ENCODE measurements around the gene LRRFIP1. TPM values are rescaled to one million over a fixed set of nuclear protein-coding genes. Genes with fewer than 3 reads are reported as not detected.

The LRRFIP1 gene
- total and polyA plus RNA-seq, 2 experiments from 2014 or later = 90.9 to 95.3 TPM

DNA sequence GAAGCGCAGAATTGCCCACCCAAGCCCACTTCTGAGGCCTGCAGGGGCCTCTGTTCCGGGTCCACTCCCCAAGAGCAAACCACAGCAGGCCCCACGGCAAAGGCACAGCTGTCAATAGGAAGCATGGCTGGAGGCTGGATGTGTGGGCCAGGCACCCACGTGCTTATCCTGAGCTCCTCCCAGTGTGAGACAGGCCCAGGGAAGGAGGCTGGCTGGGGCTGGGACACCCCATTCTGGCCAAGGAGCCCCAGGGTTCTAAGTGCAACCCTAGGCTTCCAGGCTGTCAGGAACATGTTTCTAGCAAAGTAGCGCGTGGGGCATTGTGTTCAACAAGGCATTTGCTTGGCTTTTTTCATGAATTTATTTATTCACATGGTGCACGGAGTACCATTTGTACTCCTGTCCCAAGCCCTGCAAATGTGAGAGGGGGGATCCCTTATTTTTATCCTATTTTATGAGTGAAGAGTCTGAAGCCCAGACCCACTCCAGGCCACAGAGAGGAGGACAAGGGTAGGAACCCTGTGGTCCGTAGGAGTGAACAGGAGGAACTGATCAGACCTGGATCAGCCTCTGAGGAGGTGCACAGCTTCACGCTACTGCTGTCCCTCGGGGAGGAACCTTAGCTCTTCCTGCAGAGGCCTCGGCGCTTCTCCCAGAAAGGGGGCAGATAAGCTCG lies 30.7 kb upstream of the LRRFIP1 start:
- H3K27me3 ChIP-seq = no peaks in the 10 kb centered on the region
- DNase-seq (ENCODE audit: low read depth in 1 of 2, low spot score in 1 of 2) = no peak
- H3K4me1 ChIP-seq (ENCODE audit: low read depth) = peaks cover 42% of the 10 kb centered on the region
- H3K36me3 ChIP-seq = no peaks in the 10 kb centered on the region
- H3K27ac ChIP-seq = no peak overlapping the region
- no peaks in the 10 kb centered on the region for H3K9me3 ChIP-seq (ENCODE audit: low read depth)
- TF ChIP-seq, protein P1, sequence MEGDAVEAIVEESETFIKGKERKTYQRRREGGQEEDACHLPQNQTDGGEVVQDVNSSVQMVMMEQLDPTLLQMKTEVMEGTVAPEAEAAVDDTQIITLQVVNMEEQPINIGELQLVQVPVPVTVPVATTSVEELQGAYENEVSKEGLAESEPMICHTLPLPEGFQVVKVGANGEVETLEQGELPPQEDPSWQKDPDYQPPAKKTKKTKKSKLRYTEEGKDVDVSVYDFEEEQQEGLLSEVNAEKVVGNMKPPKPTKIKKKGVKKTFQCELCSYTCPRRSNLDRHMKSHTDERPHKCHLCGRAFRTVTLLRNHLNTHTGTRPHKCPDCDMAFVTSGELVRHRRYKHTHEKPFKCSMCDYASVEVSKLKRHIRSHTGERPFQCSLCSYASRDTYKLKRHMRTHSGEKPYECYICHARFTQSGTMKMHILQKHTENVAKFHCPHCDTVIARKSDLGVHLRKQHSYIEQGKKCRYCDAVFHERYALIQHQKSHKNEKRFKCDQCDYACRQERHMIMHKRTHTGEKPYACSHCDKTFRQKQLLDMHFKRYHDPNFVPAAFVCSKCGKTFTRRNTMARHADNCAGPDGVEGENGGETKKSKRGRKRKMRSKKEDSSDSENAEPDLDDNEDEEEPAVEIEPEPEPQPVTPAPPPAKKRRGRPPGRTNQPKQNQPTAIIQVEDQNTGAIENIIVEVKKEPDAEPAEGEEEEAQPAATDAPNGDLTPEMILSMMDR (IDR thresholded peaks at IDR 0.05; ENCODE audit: low read depth, low read length) = no peak
- no peak overlapping the region for H3K4me3 ChIP-seq

DNA sequence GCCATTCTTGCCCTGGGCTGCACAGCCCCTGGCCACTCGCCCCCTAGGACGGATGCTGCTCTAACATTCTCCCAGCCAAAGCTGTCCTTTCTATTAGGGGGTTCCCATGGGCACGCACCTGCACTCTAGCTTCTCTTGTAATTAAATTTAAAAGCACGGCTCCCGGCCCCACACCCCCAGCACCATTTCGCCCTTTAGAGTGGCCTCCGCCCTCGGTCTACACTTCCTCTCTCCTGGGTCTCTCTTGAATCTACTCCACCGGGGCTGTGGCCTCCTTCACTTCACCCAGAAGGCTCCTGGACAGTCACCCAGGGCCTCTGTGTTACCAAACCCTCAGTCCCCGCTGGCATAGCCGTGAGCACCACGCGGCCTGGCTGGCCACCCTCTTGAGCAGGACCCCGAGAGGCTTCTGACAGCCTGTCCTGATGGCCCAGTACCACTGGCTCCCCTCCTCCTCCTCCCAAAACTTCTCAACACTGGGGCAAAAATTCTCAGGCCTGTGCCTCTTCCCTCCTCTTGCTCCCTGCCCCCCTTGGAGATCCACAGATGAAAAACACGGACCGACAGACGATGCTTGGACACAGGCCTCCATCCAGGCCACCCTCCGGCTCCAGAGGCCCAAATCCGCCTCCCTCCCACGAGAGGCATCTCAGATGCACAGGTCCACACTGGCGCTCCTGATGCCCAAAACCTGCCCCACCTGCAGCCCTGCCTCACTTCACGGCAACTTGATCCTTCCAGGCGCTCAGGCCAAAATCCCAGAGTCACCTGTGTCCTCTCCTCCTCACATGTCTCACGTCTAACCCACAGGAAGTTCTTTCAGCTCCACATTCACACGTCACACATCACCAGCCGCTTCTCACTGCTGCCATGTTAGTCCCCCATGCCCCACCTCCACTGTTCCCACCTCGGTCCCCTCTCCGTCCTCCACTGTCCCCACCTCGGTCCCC lies 29.9 kb upstream of the LRRFIP1 start:
- TF ChIP-seq, protein P1 (IDR thresholded peaks at IDR 0.05; ENCODE audit: low read depth, low read length) = no peak
- H3K9me3 ChIP-seq (ENCODE audit: low read depth) = no peaks in the 10 kb centered on the region

DNA sequence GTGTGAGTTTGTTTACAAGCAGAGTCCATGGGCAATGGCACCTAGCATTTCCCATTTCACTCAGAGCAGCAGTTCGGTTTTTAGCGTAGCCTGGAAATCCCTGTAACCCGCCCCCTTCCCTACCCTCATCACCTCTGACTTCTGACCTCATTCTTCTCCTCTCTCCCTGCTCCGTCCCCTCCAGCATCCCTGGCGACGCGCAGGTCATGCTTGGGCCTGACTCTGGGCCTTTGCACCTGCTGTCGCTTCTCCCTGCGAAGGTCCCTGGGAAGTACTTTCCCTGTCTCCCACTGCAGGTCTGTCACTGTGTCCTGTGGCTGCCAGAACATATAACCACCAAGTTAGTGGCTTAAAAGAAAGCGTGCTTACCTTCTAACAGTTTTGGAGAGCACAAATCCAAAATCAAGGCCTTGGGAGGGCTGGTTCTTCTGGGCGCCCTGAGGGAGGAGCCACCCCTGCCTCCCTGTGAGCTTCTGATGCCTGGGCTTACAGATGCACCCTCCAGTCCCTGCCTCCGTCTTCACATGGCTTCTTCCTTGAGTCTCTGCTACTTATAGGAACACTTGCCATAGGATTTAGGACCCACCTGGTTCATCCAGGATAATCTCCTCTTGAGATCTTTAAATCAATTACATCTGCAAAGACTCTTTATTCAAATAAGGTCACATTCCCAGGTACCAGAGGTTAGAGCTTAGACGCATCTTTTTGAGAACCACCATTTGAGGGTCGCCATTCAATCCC lies 28.7 kb upstream of the LRRFIP1 start:
- H3K36me3 ChIP-seq = no peaks in the 10 kb centered on the region
- no peak for DNase-seq (ENCODE audit: low read depth in 1 of 2, low spot score in 1 of 2)
- no peak overlapping the region for H3K27ac ChIP-seq
- no peaks in the 10 kb centered on the region for H3K9me3 ChIP-seq (ENCODE audit: low read depth)
- peaks cover 48% of the 10 kb centered on the region for H3K4me1 ChIP-seq (ENCODE audit: low read depth)
- H3K4me3 ChIP-seq = no peak overlapping the region
- H3K27me3 ChIP-seq = no peaks in the 10 kb centered on the region
- TF ChIP-seq, protein P1 (IDR thresholded peaks at IDR 0.05; ENCODE audit: low read depth, low read length) = no peak

More for the DNA sequence above, 29.9 kb upstream of the LRRFIP1 start:
- DNase-seq (ENCODE audit: low read depth in 1 of 2, low spot score in 1 of 2) = no peak
- Histone ChIP-seq H3K4me1 (ENCODE audit: low read depth) (peaks cover 48% of the 10 kb centered on the region), H3K27me3 (no peaks in the 10 kb centered on the region), H3K27ac (no peak overlapping the region), H3K4me3 (no peak overlapping the region), H3K36me3 (no peaks in the 10 kb centered on the region)

DNA sequence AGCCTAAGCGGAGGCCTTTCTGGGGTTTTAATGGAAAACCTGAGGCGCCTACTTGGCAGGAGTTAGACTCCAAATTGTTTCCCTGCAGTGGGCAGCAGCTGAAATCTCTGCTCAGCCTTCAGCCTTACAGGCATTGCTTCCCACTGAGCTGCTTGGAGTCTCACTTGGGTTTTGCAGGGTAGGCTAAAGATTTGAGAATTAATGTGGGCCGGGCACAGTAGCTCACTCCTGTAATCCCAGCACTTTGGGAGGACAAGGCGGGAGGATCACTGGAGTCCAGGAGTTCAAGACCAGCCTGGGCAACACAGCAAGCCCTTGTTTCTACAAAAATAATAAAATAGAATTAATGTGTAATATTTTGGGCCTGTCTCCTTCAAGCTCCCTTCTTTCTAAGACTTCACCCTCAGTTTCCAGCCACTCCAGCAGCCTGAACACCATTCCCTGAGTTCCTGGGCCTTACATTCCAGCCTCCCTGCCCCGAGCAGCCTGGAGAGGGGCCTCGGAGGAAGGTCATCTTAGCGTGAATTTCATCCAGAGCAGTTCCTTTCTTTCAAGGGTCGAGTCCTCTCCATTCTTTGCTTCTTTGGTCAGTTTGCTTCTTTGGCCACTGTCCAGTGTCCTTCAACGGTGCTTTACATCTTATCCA lies 27.8 kb upstream of the LRRFIP1 start:
- no peaks in the 10 kb centered on the region for H3K9me3 ChIP-seq (ENCODE audit: low read depth)
- TF ChIP-seq, protein P1 (IDR thresholded peaks at IDR 0.05; ENCODE audit: low read depth, low read length) = no peak
- H3K36me3 ChIP-seq = no peaks in the 10 kb centered on the region
- no peak overlapping the region for H3K4me3 ChIP-seq
- H3K27ac ChIP-seq = peak overlapping the region; percentile 82
- no peaks in the 10 kb centered on the region for H3K27me3 ChIP-seq
- no peak for DNase-seq (ENCODE audit: low read depth in 1 of 2, low spot score in 1 of 2)
- peaks cover 40% of the 10 kb centered on the region for H3K4me1 ChIP-seq (ENCODE audit: low read depth)

All from cardiac muscle cell (in vitro differentiated cells and primary cell).